K562 (cell line): ENCODE data around the gene XPO6. TPM values are rescaled to one million over a fixed set of nuclear protein-coding genes. Genes with fewer than 3 reads are reported as not detected.
A peak's percentile ranks its signal among the peaks of the same experiment; 100 is the strongest.

Experiments used
- BHLHE40 ChIP-seq: IDR thresholded peaks from 2 replicates; pipeline ENCODE4 v1.6.1; 2011; ENCODE audit warnings: low read length, improper control_type of control experiment
- CXXC5 ChIP-seq: fragments of 250-450 bp; sonication (Bioruptor Pico); IDR thresholded peaks from 2 replicates; pipeline ENCODE4 v1.8.0; 2022; ENCODE audit warnings: inconsistent platforms, mild to moderate bottlenecking, moderate library complexity
- DPF2 ChIP-seq: fragments of 450-650 bp; IDR thresholded peaks from 2 replicates; pipeline ENCODE4 v1.6.1; 2016
- EWSR1 ChIP-seq: fragments of 450-650 bp; IDR thresholded peaks from 2 replicates; pipeline ENCODE4 v1.6.1; 2018; ENCODE audit warnings: borderline replicate concordance, mild to moderate bottlenecking, low read depth, moderate library complexity; ENCODE audit not compliant: partially characterized antibody
- HDAC6 ChIP-seq: IDR thresholded peaks from 2 replicates; pipeline ENCODE4 v1.6.1; 2012; ENCODE audit warnings: low read depth, mild to moderate bottlenecking, control low read depth, inconsistent platforms, low read length, moderate library complexity
- KLF16 ChIP-seq: IDR thresholded peaks from 2 replicates; pipeline ENCODE4 v1.6.1; 2016; ENCODE audit warnings: antibody characterized with exemption
- NCOA2 ChIP-seq, 2 experiments: fragments of 450-650 bp; IDR thresholded peaks; 2 replicates each; pipeline ENCODE4 v1.6.1; 2018; ENCODE audit warnings: mild to moderate bottlenecking in 2 of 2, moderate library complexity in 1 of 2; ENCODE audit not compliant: partially characterized antibody in 2 of 2
- NEUROD1 ChIP-seq: fragments of 150-350 bp; IDR thresholded peaks from 2 replicates; pipeline ENCODE4 v1.6.1; 2014; ENCODE audit warnings: borderline replicate concordance, low read length, low read depth; ENCODE audit not compliant: partially characterized antibody
- NR2C1 ChIP-seq, 2 experiments: fragments of 450-650 bp; IDR thresholded peaks; 2 replicates each; pipeline ENCODE4 v1.6.1; 2017; ENCODE audit warnings: mild to moderate bottlenecking in 2 of 2, antibody characterized with exemption in 1 of 2, inconsistent platforms in 1 of 2, missing compliant biosample characterization in 1 of 2, missing genetic modification characterization in 1 of 2
- NRF1 ChIP-seq, 2 experiments: fragments of 450-650 bp; IDR thresholded peaks in 1 of 2; conservative IDR thresholded peaks in 1 of 2; 2 replicates each; pipeline ENCODE4 v1.6.1; 2014; ENCODE audit warnings: mild to moderate bottlenecking in 2 of 2
- RCOR1 ChIP-seq, 2 experiments: IDR thresholded peaks; 2 replicates each; pipeline ENCODE4 v1.6.1; 2012; ENCODE audit warnings: low read depth in 2 of 2, low read length in 2 of 2, borderline replicate concordance in 1 of 2, improper control_type of control experiment in 1 of 2
- SP2 ChIP-seq: IDR thresholded peaks from 2 replicates; pipeline ENCODE4 v1.6.1; 2011; ENCODE audit warnings: mild to moderate bottlenecking, low read depth, low read length, moderate library complexity; ENCODE audit not compliant: poor library complexity, severe bottlenecking; ENCODE audit errors: extremely low read depth
- ZNF316 ChIP-seq: fragments of 450-650 bp; IDR thresholded peaks from 2 replicates; pipeline ENCODE4 v1.6.1; 2016
- ZNF584 ChIP-seq: fragments of 200-800 bp; sonication (Bioruptor generic); IDR thresholded peaks from 2 replicates; pipeline ENCODE4 v1.6.1; 2016; ENCODE audit warnings: low read depth, mild to moderate bottlenecking, missing genetic modification characterization, missing compliant biosample characterization
- polyA plus RNA-seq, 8 experiments: library from polyadenylated mRNA; depleted of rRNA in 4 of 8; stranded (reverse) in 5 of 8; unstranded in 3 of 8; fragments of >200 nt; fragmentation: Nextera tagmentation in 2 of 8; fragmentation: Illumina TruSeq in 1 of 8; extraction: Ambion mirVana in 2 of 8; extraction: Trizol in 1 of 8; gene quantifications; 2 replicates each; pipeline versions ENCODE4 v1.2.1 to v1.2.3, GENCODE V29; 2011 to 2014; ENCODE audit warnings: inconsistent platforms in 1 of 8, missing spikeins in 1 of 8
- total RNA-seq, 7 experiments: library from RNA; depleted of rRNA in 6 of 7; stranded (reverse); fragments of >200 nt in 6 of 7; fragmentation: Illumina TruSeq in 2 of 7; extraction: Trizol in 2 of 7; gene quantifications; 2 replicates each; pipeline versions ENCODE4 v1.2.1 to v1.2.3, GENCODE V29; 2011 to 2021; ENCODE audit warnings: low replicate concordance in 1 of 7
- TF ChIP-seq, protein P1 (sequence below), 2 experiments: fragments of 450-650 bp; formaldehyde crosslinking in 1 of 2; IDR thresholded peaks; 2 replicates each; pipeline versions ENCODE4 v1.4.0 to v1.6.1; 2014 to 2020; ENCODE audit warnings: mild to moderate bottlenecking in 2 of 2, borderline replicate concordance in 1 of 2, low read depth in 1 of 2
- TF ChIP-seq, protein P2 (sequence below): fragments of 450-650 bp; conservative IDR thresholded peaks from 2 replicates; pipeline ENCODE4 v1.6.1; 2016; ENCODE audit warnings: missing genetic modification characterization, low read depth, mild to moderate bottlenecking, missing compliant biosample characterization, moderate library complexity
- TF ChIP-seq, protein P3 (sequence below): fragments of 200-800 bp; sonication (Bioruptor generic); IDR thresholded peaks from 2 replicates; pipeline ENCODE4 v1.6.1; 2017; ENCODE audit warnings: missing genetic modification characterization, missing compliant biosample characterization

Gene XPO6
- total and polyA plus RNA-seq, 9 of the 15 experiments (the other 6 are each of a cell fraction or from before 2014, with no cell fraction given) = 11.2 to 196 (median 119) TPM

DNA sequence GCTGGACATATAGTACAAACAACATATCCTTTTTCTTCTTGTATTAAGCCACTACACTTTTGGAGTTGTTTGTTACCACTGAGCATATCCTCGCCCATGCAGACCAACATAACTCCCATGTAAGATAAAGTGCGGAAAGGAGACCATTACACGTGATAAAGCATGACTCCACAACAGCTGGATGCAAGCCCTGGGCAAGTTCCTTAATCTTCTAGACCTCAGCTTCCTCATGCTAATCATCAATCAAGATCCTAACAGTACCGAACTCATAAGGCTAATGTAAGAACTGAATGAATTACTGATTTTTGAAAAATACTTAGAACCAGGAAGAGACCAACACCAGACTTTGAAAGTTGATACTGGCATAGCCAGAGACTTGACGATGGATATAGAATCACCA, 101.3 kb downstream of the XPO6 start (continued):
- TF ChIP-seq, protein P1, sequence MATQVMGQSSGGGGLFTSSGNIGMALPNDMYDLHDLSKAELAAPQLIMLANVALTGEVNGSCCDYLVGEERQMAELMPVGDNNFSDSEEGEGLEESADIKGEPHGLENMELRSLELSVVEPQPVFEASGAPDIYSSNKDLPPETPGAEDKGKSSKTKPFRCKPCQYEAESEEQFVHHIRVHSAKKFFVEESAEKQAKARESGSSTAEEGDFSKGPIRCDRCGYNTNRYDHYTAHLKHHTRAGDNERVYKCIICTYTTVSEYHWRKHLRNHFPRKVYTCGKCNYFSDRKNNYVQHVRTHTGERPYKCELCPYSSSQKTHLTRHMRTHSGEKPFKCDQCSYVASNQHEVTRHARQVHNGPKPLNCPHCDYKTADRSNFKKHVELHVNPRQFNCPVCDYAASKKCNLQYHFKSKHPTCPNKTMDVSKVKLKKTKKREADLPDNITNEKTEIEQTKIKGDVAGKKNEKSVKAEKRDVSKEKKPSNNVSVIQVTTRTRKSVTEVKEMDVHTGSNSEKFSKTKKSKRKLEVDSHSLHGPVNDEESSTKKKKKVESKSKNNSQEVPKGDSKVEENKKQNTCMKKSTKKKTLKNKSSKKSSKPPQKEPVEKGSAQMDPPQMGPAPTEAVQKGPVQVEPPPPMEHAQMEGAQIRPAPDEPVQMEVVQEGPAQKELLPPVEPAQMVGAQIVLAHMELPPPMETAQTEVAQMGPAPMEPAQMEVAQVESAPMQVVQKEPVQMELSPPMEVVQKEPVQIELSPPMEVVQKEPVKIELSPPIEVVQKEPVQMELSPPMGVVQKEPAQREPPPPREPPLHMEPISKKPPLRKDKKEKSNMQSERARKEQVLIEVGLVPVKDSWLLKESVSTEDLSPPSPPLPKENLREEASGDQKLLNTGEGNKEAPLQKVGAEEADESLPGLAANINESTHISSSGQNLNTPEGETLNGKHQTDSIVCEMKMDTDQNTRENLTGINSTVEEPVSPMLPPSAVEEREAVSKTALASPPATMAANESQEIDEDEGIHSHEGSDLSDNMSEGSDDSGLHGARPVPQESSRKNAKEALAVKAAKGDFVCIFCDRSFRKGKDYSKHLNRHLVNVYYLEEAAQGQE (IDR thresholded peaks at IDR 0.05; ENCODE audit: borderline replicate concordance) = no peak
- TF ChIP-seq, protein P1 (CRISPR knock-in tag; IDR thresholded peaks at IDR 0.05; ENCODE audit: low read depth) = no peak
- TF ChIP-seq NEUROD1 (no peak), SP2 (no peak), NCOA2 (IDR thresholded peaks at IDR 0.05; ENCODE audit: partially characterized antibody in 2 of 2) (no peak), RCOR1 (IDR thresholded peaks at IDR 0.05; ENCODE audit: borderline replicate concordance in 1 of 2, low read depth in 2 of 2, low read length in 2 of 2) (0 out of 4 replicates have a peak, but pooled peaks of 1 of the 2 experiments have one; percentile 12), ZNF316 (no peak), DPF2 (0 out of 2 replicates have a peak, but pooled peaks have one; percentile 48), NR2C1 (IDR thresholded peaks at IDR 0.05) (no peak), NR2C1 (tag; IDR thresholded peaks at IDR 0.05) (0 out of 2 replicates have a peak, but pooled peaks have one; percentile 22), ZNF584 (CRISPR knock-in tag) (peak; percentile 83), CXXC5 (CRISPR knock-in tag) (peak; percentile 70), HDAC6 (no peak), BHLHE40 (peak; percentile 92), NRF1 (conservative IDR thresholded peaks at IDR 0.05 in 1 of 2, IDR thresholded peaks at IDR 0.05 in 1 of 2) (peak; percentile 25 to 42; a peak in 2 of 4 replicates), KLF16 (no peak), EWSR1 (no peak)
- TF ChIP-seq, protein P2, sequence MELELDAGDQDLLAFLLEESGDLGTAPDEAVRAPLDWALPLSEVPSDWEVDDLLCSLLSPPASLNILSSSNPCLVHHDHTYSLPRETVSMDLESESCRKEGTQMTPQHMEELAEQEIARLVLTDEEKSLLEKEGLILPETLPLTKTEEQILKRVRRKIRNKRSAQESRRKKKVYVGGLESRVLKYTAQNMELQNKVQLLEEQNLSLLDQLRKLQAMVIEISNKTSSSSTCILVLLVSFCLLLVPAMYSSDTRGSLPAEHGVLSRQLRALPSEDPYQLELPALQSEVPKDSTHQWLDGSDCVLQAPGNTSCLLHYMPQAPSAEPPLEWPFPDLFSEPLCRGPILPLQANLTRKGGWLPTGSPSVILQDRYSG (tag) = 0 out of 2 replicates have a peak, but pooled peaks have one; percentile 36
- TF ChIP-seq, protein P3, sequence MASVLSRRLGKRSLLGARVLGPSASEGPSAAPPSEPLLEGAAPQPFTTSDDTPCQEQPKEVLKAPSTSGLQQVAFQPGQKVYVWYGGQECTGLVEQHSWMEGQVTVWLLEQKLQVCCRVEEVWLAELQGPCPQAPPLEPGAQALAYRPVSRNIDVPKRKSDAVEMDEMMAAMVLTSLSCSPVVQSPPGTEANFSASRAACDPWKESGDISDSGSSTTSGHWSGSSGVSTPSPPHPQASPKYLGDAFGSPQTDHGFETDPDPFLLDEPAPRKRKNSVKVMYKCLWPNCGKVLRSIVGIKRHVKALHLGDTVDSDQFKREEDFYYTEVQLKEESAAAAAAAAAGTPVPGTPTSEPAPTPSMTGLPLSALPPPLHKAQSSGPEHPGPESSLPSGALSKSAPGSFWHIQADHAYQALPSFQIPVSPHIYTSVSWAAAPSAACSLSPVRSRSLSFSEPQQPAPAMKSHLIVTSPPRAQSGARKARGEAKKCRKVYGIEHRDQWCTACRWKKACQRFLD (CRISPR knock-in tag) = 0 out of 2 replicates have a peak, but pooled peaks have one; percentile 64
